Right lobe of liver (tissue), 4 donors: ENCODE measurements around the gene ITPKA.

ENCODE experiments used
- POLR2A ChIP-seq: fragments of 450-650 bp; IDR thresholded peaks from one replicate; pipeline ENCODE4 v1.6.1; 2017; ENCODE audit warnings: antibody characterized with exemption, mild to moderate bottlenecking
- TF ChIP-seq, protein P1 (sequence below), 4 donors: fragments of 200-600 bp in 3 of 4; fragments of 450-650 bp in 1 of 4; IDR thresholded peaks; one replicate each; pipeline versions ENCODE4 v1.5.1 to v1.8.0; 2016 to 2022; ENCODE audit warnings: antibody characterized with exemption in 4 of 4, mild to moderate bottlenecking in 2 of 4
- donor health status: DM: no; HTN: no; CAD: no.
- donor health status: DM: no; HTN: no; CAD: no.
- donor health status: DM: no; HTN: yes; CAD: no.

DNA sequence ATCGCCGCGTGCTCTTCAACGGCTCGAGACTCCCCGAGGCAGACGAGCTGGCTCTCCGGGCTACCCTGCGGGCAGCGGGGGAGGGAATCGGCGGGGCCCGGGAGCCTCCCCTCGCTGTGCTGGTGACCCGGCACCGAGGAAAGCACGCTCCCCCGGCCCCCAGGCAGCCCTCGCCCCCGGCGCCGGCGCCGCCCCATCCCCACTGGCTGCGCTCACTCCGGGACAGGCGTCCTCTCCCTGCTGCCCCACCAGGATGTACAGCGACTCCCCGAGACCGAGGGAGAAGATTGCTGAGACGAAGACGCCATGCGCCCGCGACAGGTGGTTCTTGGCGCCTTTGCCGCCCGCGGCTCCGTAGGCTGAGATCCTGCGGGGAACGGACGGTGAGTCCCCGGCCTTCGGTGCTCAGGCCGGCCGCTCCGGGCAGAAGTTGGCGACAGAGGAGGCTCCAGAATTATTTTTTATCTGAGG, 18.3 kb downstream of the ITPKA start:
- TF ChIP-seq, protein P1, sequence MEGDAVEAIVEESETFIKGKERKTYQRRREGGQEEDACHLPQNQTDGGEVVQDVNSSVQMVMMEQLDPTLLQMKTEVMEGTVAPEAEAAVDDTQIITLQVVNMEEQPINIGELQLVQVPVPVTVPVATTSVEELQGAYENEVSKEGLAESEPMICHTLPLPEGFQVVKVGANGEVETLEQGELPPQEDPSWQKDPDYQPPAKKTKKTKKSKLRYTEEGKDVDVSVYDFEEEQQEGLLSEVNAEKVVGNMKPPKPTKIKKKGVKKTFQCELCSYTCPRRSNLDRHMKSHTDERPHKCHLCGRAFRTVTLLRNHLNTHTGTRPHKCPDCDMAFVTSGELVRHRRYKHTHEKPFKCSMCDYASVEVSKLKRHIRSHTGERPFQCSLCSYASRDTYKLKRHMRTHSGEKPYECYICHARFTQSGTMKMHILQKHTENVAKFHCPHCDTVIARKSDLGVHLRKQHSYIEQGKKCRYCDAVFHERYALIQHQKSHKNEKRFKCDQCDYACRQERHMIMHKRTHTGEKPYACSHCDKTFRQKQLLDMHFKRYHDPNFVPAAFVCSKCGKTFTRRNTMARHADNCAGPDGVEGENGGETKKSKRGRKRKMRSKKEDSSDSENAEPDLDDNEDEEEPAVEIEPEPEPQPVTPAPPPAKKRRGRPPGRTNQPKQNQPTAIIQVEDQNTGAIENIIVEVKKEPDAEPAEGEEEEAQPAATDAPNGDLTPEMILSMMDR (IDR thresholded peaks at IDR 0.05), result no peak
- no peak for TF ChIP-seq POLR2A
